GM21825 (cell line): ENCODE measurements around the gene ABCC5.

Experiments used
- ATAC-seq: cut with Tn5 transposase; IDR thresholded peaks from one replicate; pipeline ENCODE4 v1.9.1; 2021; ENCODE audit warnings: mild to moderate bottlenecking, moderate library complexity; ENCODE audit not compliant: unreplicated experiment

Gene ABCC5

GRCh38 chr3:183981990-183982644 is 35.6 kb downstream of the ABCC5 start:
- ATAC-seq: no peak

GRCh38 chr3:183980403-183980802 is 37.3 kb downstream of the ABCC5 start:
- no peak for ATAC-seq

DNA sequence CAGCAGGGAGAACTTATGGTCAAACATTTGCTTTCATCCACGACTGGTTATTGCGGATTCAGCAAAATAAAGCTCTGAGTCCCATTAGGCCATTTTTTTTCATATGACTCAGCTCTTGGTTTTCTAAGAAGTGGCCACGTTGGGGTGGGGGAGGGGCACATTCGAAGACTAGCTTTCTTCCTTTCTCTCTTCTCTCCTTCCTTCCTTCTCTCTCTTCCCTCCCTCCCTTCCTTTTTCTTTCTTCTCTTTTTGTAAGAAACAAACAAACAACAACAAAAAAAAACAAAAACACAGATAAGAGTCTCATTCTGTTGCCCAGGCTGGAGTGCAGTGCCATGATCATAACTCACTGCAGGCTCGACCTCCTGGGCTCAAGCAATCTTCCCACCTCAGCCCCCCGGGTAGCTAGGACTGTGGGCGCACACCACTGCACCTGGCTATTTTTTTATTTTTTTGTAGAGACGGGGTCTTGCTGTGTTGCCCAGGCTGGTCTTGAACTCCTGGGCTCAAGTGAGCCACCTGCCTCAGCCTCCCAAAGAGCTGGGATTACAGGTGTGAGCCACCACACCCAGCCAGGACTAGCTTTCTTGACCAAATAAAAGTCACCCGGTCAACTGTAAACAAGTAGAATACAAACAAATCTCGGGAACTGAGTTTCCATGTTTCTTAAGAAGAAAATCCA is 41.6 kb downstream of the ABCC5 start:
- no peak for ATAC-seq

DNA sequence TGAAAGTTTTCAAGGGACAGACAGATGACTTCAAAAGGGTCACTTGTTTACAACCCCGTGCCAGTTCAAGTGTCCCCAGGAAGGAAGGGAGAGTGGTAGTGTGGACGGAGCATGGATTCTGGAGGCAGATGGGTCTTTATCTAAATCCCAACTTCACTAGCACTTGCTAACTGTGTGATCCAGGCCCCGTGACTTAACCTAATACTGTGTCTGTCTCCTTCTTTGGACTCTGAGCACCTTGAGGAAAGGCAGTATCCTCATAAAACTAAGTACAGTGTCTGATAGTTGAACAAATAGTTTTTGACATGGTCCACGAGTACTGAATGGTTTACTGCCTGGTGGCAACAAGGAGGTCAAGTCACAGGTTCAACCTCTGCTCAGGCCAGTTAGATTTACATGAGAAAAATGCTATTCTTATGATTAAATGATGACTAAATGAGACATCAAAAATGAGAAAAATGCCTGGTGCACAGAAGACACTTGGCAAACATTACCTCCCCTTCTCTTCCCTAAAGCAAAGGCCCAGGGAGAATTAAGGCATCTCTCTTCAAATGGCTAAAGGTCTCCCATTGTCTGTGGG is 48.9 kb downstream of the ABCC5 start:
- ATAC-seq: no peak

- ATAC-seq: no peak
Observed at GRCh38 chr3:183967693-183968092, 50.0 kb downstream of the ABCC5 start.

DNA sequence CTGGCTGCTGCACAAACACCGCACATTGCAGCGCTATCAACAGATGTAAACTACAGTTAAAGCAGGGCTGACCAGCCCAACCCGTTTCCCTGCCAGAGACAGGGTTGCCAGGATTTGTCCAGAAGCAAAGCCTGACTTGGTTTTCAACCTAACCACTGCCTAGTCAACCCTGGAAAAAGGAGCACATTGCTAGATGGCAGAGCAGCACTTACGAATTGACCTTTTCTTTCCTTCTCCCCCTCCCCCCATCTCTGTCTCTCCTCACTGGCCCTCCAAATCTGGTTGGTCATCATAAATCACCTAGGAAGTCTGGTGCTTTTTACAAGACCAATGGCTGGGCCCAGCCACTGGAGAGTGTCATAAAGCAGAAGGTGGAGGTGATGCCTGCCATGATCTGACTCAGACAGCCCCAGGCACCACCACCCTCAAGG is 51.3 kb downstream of the ABCC5 start:
- no peak for ATAC-seq

DNA sequence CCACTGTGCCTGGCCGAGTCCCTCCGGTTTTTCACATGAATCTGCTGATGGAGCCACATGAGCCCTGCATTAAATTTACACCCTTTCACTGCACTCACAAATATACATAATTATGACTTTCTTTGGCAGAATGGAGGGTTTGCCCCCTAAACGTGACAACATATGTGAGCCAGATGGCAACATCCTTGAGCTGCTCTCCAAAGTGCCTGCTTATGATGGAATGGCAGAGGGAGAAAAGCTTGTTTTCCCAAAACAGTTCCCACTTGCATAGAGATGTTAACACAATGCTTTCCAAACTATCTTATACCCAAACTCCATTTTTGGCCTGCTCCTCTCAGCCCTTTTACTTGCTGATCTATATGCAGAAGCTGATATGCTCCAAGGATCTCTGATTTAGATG is 54.9 kb downstream of the ABCC5 start:
- no peak for ATAC-seq

DNA sequence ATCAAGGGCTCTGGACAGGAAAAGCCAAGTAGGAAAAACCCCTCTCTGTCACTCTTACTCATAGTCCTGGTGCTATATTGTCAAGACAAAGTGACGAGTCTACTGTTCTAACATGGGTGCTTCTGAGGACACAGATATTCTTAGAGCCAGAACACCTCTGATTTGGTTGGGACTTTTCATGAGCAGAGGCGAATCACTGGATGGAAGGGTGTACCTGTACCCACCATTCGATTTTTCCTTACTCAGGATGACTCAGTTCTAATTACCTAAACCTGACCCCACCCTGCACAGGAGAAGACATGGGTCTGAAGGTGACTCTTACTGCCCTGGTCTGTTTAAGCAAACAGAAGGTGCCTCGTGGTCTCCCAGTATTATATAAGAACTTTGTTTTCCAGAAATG is 58.5 kb downstream of the ABCC5 start:
- no peak for ATAC-seq

DNA sequence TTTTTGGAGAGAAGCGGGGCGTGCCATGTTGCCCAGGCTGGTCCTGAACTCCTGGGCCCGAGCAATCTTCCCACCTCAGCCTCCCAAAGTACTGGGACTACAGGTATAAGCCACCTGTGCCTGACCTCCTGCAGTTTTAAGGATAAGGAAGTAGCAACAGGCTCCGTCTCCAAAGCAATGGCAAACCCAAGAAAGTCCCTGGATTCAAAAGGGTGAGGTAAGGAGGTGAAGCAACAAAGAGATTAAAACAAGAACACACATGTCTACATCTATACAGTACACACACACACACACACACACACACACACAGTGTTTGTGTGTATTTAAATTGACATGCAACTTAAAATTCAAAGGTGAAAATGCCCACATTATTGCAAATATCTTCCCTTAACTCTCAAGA is 58.9 kb downstream of the ABCC5 start:
- no peak for ATAC-seq

DNA sequence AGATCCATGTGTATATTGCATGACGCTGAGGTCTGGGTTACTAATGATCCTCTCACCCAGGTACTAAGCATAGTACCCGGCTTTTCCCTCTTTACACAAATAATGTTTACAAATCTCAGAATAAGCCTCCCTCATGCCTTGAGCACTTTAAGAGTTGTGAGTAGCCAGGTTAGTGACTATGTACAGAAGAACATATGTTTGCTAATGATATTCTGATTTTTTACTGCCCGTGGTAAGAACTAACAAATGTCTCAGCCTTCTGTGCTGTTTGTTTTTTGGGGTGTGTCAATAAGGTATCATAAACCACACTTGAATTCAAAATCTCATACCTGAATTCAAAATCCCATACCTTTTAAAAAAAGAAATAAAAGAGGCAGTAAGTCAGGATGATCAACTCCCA is 59.5 kb downstream of the ABCC5 start:
- ATAC-seq: no peak

DNA sequence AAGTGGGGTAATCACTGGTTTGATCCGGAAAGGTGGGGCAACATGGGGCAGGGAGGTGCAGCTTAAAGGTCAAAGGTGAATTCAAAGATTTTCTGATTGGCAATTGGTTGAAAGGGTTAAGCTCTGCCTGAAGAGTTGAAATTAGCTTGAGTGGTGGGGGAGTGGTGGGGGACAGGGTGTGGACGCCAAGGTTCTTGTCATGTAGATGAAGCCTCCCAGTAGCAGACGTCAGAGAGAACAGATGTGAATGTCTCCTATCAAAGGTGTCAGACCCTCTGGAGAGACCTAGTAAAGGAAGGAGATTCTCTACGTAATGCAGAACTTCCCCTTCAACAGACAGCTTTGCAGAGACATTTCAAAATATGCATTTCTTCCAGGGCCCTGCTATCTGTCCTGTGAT is 62.8 kb downstream of the ABCC5 start:
- no peak for ATAC-seq

- ATAC-seq: no peak
Observed at GRCh38 chr3:183953471-183954070, 64.1 kb downstream of the ABCC5 start.

- ATAC-seq: no peak
Observed at GRCh38 chr3:183951459-183951858, 66.2 kb downstream of the ABCC5 start.

GRCh38 chr3:183949690-183950089 is 68.0 kb downstream of the ABCC5 start:
- ATAC-seq: no peak

DNA sequence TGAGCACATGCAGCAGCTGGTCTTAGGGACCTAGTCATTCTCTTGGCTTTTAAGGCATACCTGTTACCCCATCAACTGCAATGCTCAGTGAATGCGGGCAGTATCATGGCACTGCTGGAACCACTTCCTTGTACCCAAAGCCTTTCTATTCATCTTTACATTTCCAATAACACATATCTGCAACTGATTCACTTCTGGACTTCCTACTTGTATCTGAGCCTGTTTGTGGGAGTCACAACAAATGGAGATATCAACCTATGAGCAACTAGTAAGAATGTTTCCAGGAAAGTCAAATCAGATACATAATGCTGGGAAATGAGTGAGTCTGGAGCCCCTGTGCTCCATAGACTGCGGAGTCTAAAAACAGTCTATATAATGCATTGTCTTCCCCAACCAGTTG is 71.6 kb downstream of the ABCC5 start:
- no peak for ATAC-seq

- ATAC-seq: no peak
Observed at GRCh38 chr3:183944775-183945174, 72.9 kb downstream of the ABCC5 start.

DNA sequence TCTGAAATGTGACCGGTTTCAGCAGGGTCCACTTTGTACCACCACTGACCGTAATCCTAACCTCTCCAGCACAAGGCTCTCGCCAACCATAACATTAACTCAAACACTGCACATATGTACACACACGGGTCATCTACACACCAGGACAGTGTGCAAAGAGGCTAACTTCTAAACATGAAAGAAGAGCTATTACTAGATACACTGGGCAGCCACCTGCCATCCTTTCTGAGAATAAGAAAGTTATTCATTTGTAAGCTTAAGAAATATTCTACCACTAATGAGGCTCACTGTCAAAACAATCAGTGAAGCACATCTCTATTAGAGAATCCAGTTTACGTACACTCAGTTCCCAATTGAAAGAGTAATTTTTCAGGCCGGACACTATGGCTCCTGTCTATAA is 73.9 kb downstream of the ABCC5 start:
- no peak for ATAC-seq

DNA sequence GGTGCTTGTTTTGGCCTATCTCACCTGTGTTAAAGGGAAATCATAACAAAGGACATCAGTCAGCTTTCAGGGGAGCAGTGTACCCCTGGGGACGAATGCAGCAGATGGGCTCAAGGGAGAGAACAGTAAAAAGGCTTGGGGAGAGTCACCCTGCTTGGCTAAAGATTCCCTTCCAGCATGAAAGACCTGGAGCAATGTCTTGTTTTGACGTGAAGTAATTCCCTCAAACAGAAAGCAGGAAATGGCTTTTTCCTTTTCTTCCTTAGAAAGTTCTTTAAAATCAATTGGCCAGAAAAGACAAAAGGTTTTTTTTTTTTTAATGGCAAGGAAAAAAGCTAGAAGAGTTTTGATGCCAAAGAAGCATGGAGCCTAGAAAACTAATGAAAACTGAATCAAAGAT is 76.5 kb downstream of the ABCC5 start:
- ATAC-seq: no peak

- ATAC-seq: no peak
Observed at GRCh38 chr3:183937601-183938286, 79.9 kb downstream of the ABCC5 start.

DNA sequence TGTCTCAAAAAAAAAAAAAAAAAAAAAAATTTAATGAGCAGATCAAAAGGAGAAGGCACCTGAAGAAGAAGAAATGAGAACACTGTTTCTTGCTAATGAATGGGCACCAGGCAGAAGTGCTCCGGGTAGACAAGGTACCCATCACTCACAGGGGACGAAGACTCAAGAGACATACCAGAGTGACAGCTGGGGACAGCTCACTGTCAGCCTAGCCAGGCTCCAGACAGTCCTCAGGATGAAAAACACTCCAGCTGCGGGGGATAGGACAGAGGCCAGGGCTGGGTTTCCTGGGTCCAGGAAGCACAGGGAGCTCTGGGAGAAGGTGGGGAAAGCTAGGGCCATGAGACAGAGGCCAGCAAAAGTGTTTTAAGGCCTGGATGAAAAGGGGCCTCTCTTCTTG is 84.5 kb downstream of the ABCC5 start:
- ATAC-seq: no peak

- ATAC-seq: no peak
Observed at GRCh38 chr3:183931881-183932280, 85.8 kb downstream of the ABCC5 start.
